GM13976 (cell line): ENCODE results near the gene PRIM2.
"Not testable (repeated sequence)": the region's sequence is repeated elsewhere in the genome, so short reads cannot be mapped to it uniquely, and the experiment has no call there.

ENCODE experiments used
- DNase-seq: peaks from one replicate; pipeline ENCODE4 v3.0.0; 2012; ENCODE audit warnings: low spot score
- in situ Hi-C: fragments of 300-500 bp; cut with MboI; formaldehyde crosslinking; loops from one replicate; pipeline ENCODE4 v1.12.0; 2022; ENCODE audit warnings: low sequenced_read_pairs, mixed read lengths, inconsistent platforms; ENCODE audit not compliant: unreplicated experiment

PRIM2 gene

GRCh38 chr6:57581586-57581985 is 264.2 kb downstream of the PRIM2 start:
- DNase-seq, in situ Hi-C loops: not testable (repeated sequence)

GRCh38 chr6:57601105-57601504 is 283.7 kb downstream of the PRIM2 start:
- DNase-seq, in situ Hi-C loops: not testable (repeated sequence)

GRCh38 chr6:57605303-57605702 is 287.9 kb downstream of the PRIM2 start:
- in situ Hi-C loops, DNase-seq: not testable (repeated sequence)

- in situ Hi-C loops, DNase-seq: not testable (repeated sequence)
Observed at GRCh38 chr6:57606331-57606730, 288.9 kb downstream of the PRIM2 start.

- DNase-seq, in situ Hi-C loops: not testable (repeated sequence)
Observed at GRCh38 chr6:57610612-57611011, 293.2 kb downstream of the PRIM2 start.

- DNase-seq, in situ Hi-C loops: not testable (repeated sequence)
Observed at GRCh38 chr6:57618959-57619358, 301.5 kb downstream of the PRIM2 start.

GRCh38 chr6:57631773-57632172 is 314.3 kb downstream of the PRIM2 start:
- in situ Hi-C loops, DNase-seq: not testable (repeated sequence)

GRCh38 chr6:57658526-57658925 is 341.1 kb downstream of the PRIM2 start:
- DNase-seq, in situ Hi-C loops: not testable (repeated sequence)

- DNase-seq, in situ Hi-C loops: not testable (repeated sequence)
Observed at GRCh38 chr6:57659794-57660193, 342.4 kb downstream of the PRIM2 start.

GRCh38 chr6:57660940-57661339 is 343.5 kb downstream of the PRIM2 start:
- DNase-seq, in situ Hi-C loops: not testable (repeated sequence)

GRCh38 chr6:57668108-57668507 is 350.7 kb downstream of the PRIM2 start:
- DNase-seq, in situ Hi-C loops: not testable (repeated sequence)

- DNase-seq, in situ Hi-C loops: not testable (repeated sequence)
Observed at GRCh38 chr6:57671237-57671636, 353.8 kb downstream of the PRIM2 start.

- DNase-seq, in situ Hi-C loops: not testable (repeated sequence)
Observed at GRCh38 chr6:57671937-57672627, 354.7 kb downstream of the PRIM2 start.

- DNase-seq, in situ Hi-C loops: not testable (repeated sequence)
Observed at GRCh38 chr6:57673281-57673680, 355.9 kb downstream of the PRIM2 start.

GRCh38 chr6:57675386-57675785 is 358.0 kb downstream of the PRIM2 start:
- in situ Hi-C loops, DNase-seq: not testable (repeated sequence)

- DNase-seq, in situ Hi-C loops: not testable (repeated sequence)
Observed at GRCh38 chr6:57696382-57696781, 379.0 kb downstream of the PRIM2 start.
